ENCODE measurements around the gene CEP112.

- TF ChIP-seq POLR2A (IDR thresholded peaks at IDR 0.05) (no peak), CTCF (IDR thresholded peaks at IDR 0.05) (no peak), EP300 (IDR thresholded peaks at IDR 0.05) (no peak)
These were observed 11.5 kb upstream of the CEP112 start for GRCh38 chr17:66203274-66204015.
